EH (cell line): ENCODE measurements around the gene OR52E1.
"Not testable (repeated sequence)": the region's sequence is repeated elsewhere in the genome, so short reads cannot be mapped to it uniquely, and the experiment has no call there.

Experiments used
- DNase-seq: peaks from one replicate; pipeline ENCODE4 v3.0.0-alpha.2; 2015; ENCODE audit warnings: low read depth

The OR52E1 gene

GRCh38 chr11:5069272-5069671 lies at the start of gene OR52E1:
Gene OR52E1, plus strand, starts transcription at chr11:5069572.
- DNase-seq: no peak

- DNase-seq: no peak
Measured at GRCh38 chr11:5021996-5022395, 47.4 kb upstream of the OR52E1 start.

GRCh38 chr11:5036669-5037068 lies 32.7 kb upstream of the OR52E1 start:
- DNase-seq: no peak

- DNase-seq: no peak
Measured at GRCh38 chr11:5037926-5038325, 31.4 kb upstream of the OR52E1 start.

- DNase-seq: no peak
Measured at GRCh38 chr11:5038341-5038740, 31.0 kb upstream of the OR52E1 start.

GRCh38 chr11:5040876-5041275 lies 28.5 kb upstream of the OR52E1 start:
- DNase-seq: no peak

GRCh38 chr11:5042091-5042490 lies 27.3 kb upstream of the OR52E1 start:
- DNase-seq: no peak

- DNase-seq: no peak
Measured at GRCh38 chr11:5043380-5043779, 26.0 kb upstream of the OR52E1 start.

GRCh38 chr11:5046226-5046625 lies 23.1 kb upstream of the OR52E1 start, which contains the start of gene OR52J3:
Gene OR52J3, plus strand, starts transcription at chr11:5046526. Its CDS starts 0 bp downstream, at chr11:5046526.
- no peak for DNase-seq

- no peak for DNase-seq
Measured at GRCh38 chr11:5046754-5047330, 22.5 kb upstream of the OR52E1 start.

GRCh38 chr11:5058679-5059078 lies 10.7 kb upstream of the OR52E1 start:
- DNase-seq: not testable (repeated sequence)

GRCh38 chr11:5059391-5059790 lies 10.0 kb upstream of the OR52E1 start, which contains the start of gene OR52E2:
Gene OR52E2, minus strand, starts transcription at chr11:5059627. Its CDS starts 0 bp downstream, at chr11:5059627.
- DNase-seq: no peak

GRCh38 chr11:5065027-5065426 lies 4.3 kb upstream of the OR52E1 start:
- DNase-seq: no peak

- DNase-seq: no peak
Measured at GRCh38 chr11:5071799-5072198, 2.4 kb downstream of the OR52E1 start.

- DNase-seq: no peak
Measured at GRCh38 chr11:5081405-5081804, 12.0 kb downstream of the OR52E1 start.

- DNase-seq: no peak
Measured at GRCh38 chr11:5083602-5084001, 14.2 kb downstream of the OR52E1 start.

GRCh38 chr11:5088556-5088955 lies 19.2 kb downstream of the OR52E1 start:
- DNase-seq: no peak

GRCh38 chr11:5090668-5091067 lies 21.3 kb downstream of the OR52E1 start:
- no peak for DNase-seq

GRCh38 chr11:5092821-5093585 lies 23.6 kb downstream of the OR52E1 start:
- DNase-seq: no peak

GRCh38 chr11:5096011-5096410 lies 26.6 kb downstream of the OR52E1 start:
- no peak for DNase-seq

- DNase-seq: no peak
Measured at GRCh38 chr11:5102246-5102645, 32.9 kb downstream of the OR52E1 start.

GRCh38 chr11:5103066-5103465 lies 33.7 kb downstream of the OR52E1 start:
- no peak for DNase-seq

- DNase-seq: no peak
Measured at GRCh38 chr11:5107285-5107684, 37.9 kb downstream of the OR52E1 start.

- DNase-seq: no peak
Measured at GRCh38 chr11:5115339-5115738, 46.0 kb downstream of the OR52E1 start.
